GM18498 (cell line): ENCODE data around the gene ADD2.

Experiments
- ATAC-seq: cut with Tn5 transposase; IDR thresholded peaks from one replicate; pipeline ENCODE4 v1.9.1; 2021; ENCODE audit warnings: mild to moderate bottlenecking, moderate library complexity; ENCODE audit not compliant: unreplicated experiment

Gene ADD2

GRCh38 chr2:70607121-70607561, 160.9 kb downstream of the ADD2 start:
- ATAC-seq: no peak
